IMR-90 (cell line): ENCODE results near the gene BACE1. TPM values are rescaled to one million over a fixed set of nuclear protein-coding genes. Genes with fewer than 3 reads are reported as not detected.

ENCODE experiments used
- ATAC-seq: fragments of 200-7000 bp; cut with Tn5 transposase; 2 replicates; pipeline ENCODE4 v1.9.1; 2020; ENCODE audit warnings: low read depth, mild to moderate bottlenecking, moderate library complexity
- BruUV-seq: library from RNA; stranded (reverse); fragments of 400-500 nt; replicated peaks from 2 replicates; lab custom pipeline; 2021; lab: Mats Ljungman, UMichigan
- CTCF ChIA-PET: fragments of 300-600 bp; formaldehyde crosslinking; extraction: SDS; loops from one replicate; lab custom pipeline; 2021; ENCODE audit warnings: antibody characterized with exemption; lab: Yijun Ruan, JAX
- POLR2A ChIA-PET: fragments of 300-600 bp; sonication (Branson Sonifier 250); formaldehyde crosslinking; loops from one replicate; lab custom pipeline; 2022; ENCODE audit warnings: antibody characterized with exemption; ENCODE audit not compliant: unreplicated experiment; lab: Charles Lee
- DNase-seq: peaks from one replicate; pipeline ENCODE4 v3.0.0; 2013
- H2AFZ ChIP-seq: replicated peaks from 2 replicates; pipeline ENCODE3; 2013; ENCODE audit warnings: low read length, mild to moderate bottlenecking; ENCODE audit not compliant: poor library complexity
- H2AK5ac ChIP-seq: 2 replicates; pipeline ENCODE4 v1.6.1; 2013; ENCODE audit warnings: low read depth, low read length, inconsistent platforms
- H2AK9ac ChIP-seq: replicated peaks from 2 replicates; pipeline ENCODE3; 2013; ENCODE audit warnings: mild to moderate bottlenecking, low read depth, low read length, moderate library complexity; ENCODE audit not compliant: poor library complexity
- H2BK120ac ChIP-seq: 2 replicates; pipeline ENCODE4 v1.6.1; 2013; ENCODE audit warnings: low read depth, low read length, inconsistent platforms
- H2BK15ac ChIP-seq: 3 replicates; pipeline ENCODE4 v1.6.1; 2013; ENCODE audit warnings: low read depth, low read length, inconsistent platforms
- H2BK20ac ChIP-seq: 2 replicates; pipeline ENCODE4 v1.6.1; 2013; ENCODE audit warnings: low read depth, mild to moderate bottlenecking, inconsistent platforms, low read length, moderate library complexity
- H2BK5ac ChIP-seq: 2 replicates; pipeline ENCODE4 v1.6.1; 2013; ENCODE audit warnings: mild to moderate bottlenecking, low read depth, low read length, inconsistent platforms; ENCODE audit not compliant: poor library complexity, severe bottlenecking
- H3K14ac ChIP-seq: replicated peaks from 2 replicates; pipeline ENCODE4 v1.6.1; 2013; ENCODE audit warnings: low read depth, low read length, inconsistent platforms
- H3K18ac ChIP-seq: 2 replicates; pipeline ENCODE4 v1.6.1; 2013; ENCODE audit warnings: low read depth, low read length, control low read depth
- H3K23ac ChIP-seq: 2 replicates; pipeline ENCODE4 v1.6.1; 2013; ENCODE audit warnings: low read depth, low read length, inconsistent platforms
- H3K27ac ChIP-seq: 2 replicates; pipeline ENCODE4 v1.5.1; 2013; ENCODE audit warnings: mild to moderate bottlenecking, control low read depth, low read length; ENCODE audit not compliant: insufficient read depth
- H3K27me3 ChIP-seq: 2 replicates; pipeline ENCODE4 v1.6.1; 2013; ENCODE audit warnings: low read length; ENCODE audit not compliant: control insufficient read depth, insufficient read depth
- H3K36me3 ChIP-seq: 2 replicates; pipeline ENCODE4 v1.6.1; 2013; ENCODE audit warnings: low read length, mixed read lengths; ENCODE audit not compliant: control insufficient read depth, insufficient read depth
- H3K4ac ChIP-seq: 2 replicates; pipeline ENCODE4 v1.6.1; 2013; ENCODE audit warnings: low read depth, low read length, inconsistent platforms
- H3K4me1 ChIP-seq: 2 replicates; pipeline ENCODE4 v1.6.1; 2013; ENCODE audit warnings: low read length, mixed read lengths; ENCODE audit not compliant: control insufficient read depth, insufficient read depth
- H3K4me2 ChIP-seq: 2 replicates; pipeline ENCODE4 v1.6.1; 2013; ENCODE audit warnings: low read depth, mild to moderate bottlenecking, control low read depth, low read length, moderate library complexity
- H3K4me3 ChIP-seq: 2 replicates; pipeline ENCODE4 v1.5.1; 2013; ENCODE audit warnings: low read depth, mild to moderate bottlenecking, control low read depth, low read length, moderate library complexity; ENCODE audit not compliant: insufficient read depth
- H3K56ac ChIP-seq: 2 replicates; pipeline ENCODE4 v1.6.1; 2013; ENCODE audit warnings: low read length, inconsistent platforms; ENCODE audit not compliant: insufficient read depth; ENCODE audit errors: extremely low read depth
- H3K79me1 ChIP-seq, 2 experiments: 2 replicates each; pipeline ENCODE4 v1.6.1; 2013; ENCODE audit warnings: low read length in 2 of 2, inconsistent platforms in 1 of 2, low read depth in 1 of 2
- H3K9ac ChIP-seq: 2 replicates; pipeline ENCODE4 v1.6.1; 2013; ENCODE audit warnings: low read depth, low read length, control low read depth
- H3K9me1 ChIP-seq: 2 replicates; pipeline ENCODE4 v1.6.1; 2013; ENCODE audit warnings: low read length, inconsistent platforms; ENCODE audit not compliant: insufficient read depth
- H3K9me3 ChIP-seq: 2 replicates; pipeline ENCODE4 v1.6.1; 2013; ENCODE audit warnings: low read length; ENCODE audit not compliant: control insufficient read depth, insufficient read depth
- H4K20me1 ChIP-seq: 2 replicates; pipeline ENCODE4 v1.6.1; 2013; ENCODE audit warnings: low read length, inconsistent platforms; ENCODE audit not compliant: insufficient read depth
- H4K5ac ChIP-seq: 2 replicates; pipeline ENCODE4 v1.6.1; 2013; ENCODE audit warnings: mild to moderate bottlenecking, low read depth, low read length, control low read depth
- H4K8ac ChIP-seq, 2 experiments: 2 replicates each; pipeline ENCODE4 v1.6.1; 2013; ENCODE audit warnings: low read depth in 2 of 2, low read length in 2 of 2, control low read depth in 1 of 2, inconsistent platforms in 1 of 2
- H4K91ac ChIP-seq: 2 replicates; pipeline ENCODE4 v1.6.1; 2013; ENCODE audit warnings: low read depth, low read length, inconsistent platforms; ENCODE audit not compliant: insufficient read depth
- BHLHE40 ChIP-seq: fragments of 150-350 bp; IDR thresholded peaks from 2 replicates; pipeline ENCODE4 v1.6.1; 2016; ENCODE audit warnings: mild to moderate bottlenecking, low read depth, low read length
- CHD1 ChIP-seq: IDR thresholded peaks from 2 replicates; pipeline ENCODE4 v1.6.1; 2012; ENCODE audit warnings: low read depth, low read length, improper control_type of control experiment
- CTCF ChIP-seq: conservative IDR thresholded peaks from 2 replicates; pipeline ENCODE4 v1.5.1; 2012; ENCODE audit warnings: mild to moderate bottlenecking, low read depth, low read length, improper control_type of control experiment
- FOS ChIP-seq: fragments of 150-350 bp; IDR thresholded peaks from 2 replicates; pipeline ENCODE4 v1.6.1; 2016; ENCODE audit warnings: low read depth, low read length
- MAFK ChIP-seq: IDR thresholded peaks from 2 replicates; pipeline ENCODE4 v1.6.1; 2012; ENCODE audit warnings: low read depth, low read length, improper control_type of control experiment
- MAZ ChIP-seq: IDR thresholded peaks from 2 replicates; pipeline ENCODE4 v1.6.1; 2012; ENCODE audit warnings: low read depth, mild to moderate bottlenecking, low read length, improper control_type of control experiment, moderate library complexity, borderline replicate concordance
- NFE2L2 ChIP-seq: fragments of 150-350 bp; IDR thresholded peaks from 2 replicates; pipeline ENCODE4 v1.6.1; 2016; ENCODE audit warnings: low read depth, mild to moderate bottlenecking, low read length
- POLR2A ChIP-seq: IDR thresholded peaks from 2 replicates; pipeline ENCODE4 v1.6.1; 2012; ENCODE audit warnings: mild to moderate bottlenecking, low read depth, low read length
- RCOR1 ChIP-seq: IDR thresholded peaks from 2 replicates; pipeline ENCODE4 v1.6.1; 2012; ENCODE audit warnings: mild to moderate bottlenecking, low read length, improper control_type of control experiment; ENCODE audit not compliant: insufficient replicate concordance
- RFX5 ChIP-seq: IDR thresholded peaks from 2 replicates; pipeline ENCODE4 v1.8.0; 2012; ENCODE audit warnings: low read depth, mild to moderate bottlenecking, low read length, moderate library complexity
- WGBS, 2 experiments: methylation state at CpG; one replicate each; pipeline versions ENCODE4 v1.1.5 to v1.1.7; 2013; ENCODE audit warnings: missing lambda C conversion rate in 2 of 2; ENCODE audit not compliant: insufficient read length in 1 of 2; ENCODE audit errors: extremely low coverage in 2 of 2; 5-methylcytosine and 5-hydroxymethylcytosine counted together
- dilution Hi-C: fragments of 300-500 bp; cut with HindIII; formaldehyde crosslinking; loops from one replicate; pipeline ENCODE4 v1.14.3; 2018; ENCODE audit warnings: low sequenced_read_pairs; ENCODE audit not compliant: unreplicated experiment
- in situ Hi-C: fragments of 300-500 bp; cut with MboI; formaldehyde crosslinking; loops from 3 replicates; pipeline ENCODE4 v1.14.3; 2019; ENCODE audit warnings: low sequenced_read_pairs, inconsistent platforms, mixed read lengths
- intact Hi-C: fragments of 100-400 bp; cut with micrococcal nuclease; formaldehyde crosslinking; loops from 2 replicates; pipeline ENCODE4 v1.10.0; 2022
- polyA plus RNA-seq, 3 experiments: library from polyadenylated mRNA; depleted of rRNA; stranded (reverse); fragments of >200 nt; gene quantifications; 2 replicates each; pipeline ENCODE4 v1.2.3, GENCODE V29; 2012; ENCODE audit warnings: low replicate concordance in 1 of 3
- total RNA-seq: library from RNA; depleted of rRNA; stranded (reverse); fragments of >200 nt; gene quantifications from 2 replicates; pipeline ENCODE4 v1.2.3, GENCODE V29; 2012
- TF ChIP-seq, protein P1 (sequence below): fragments of 150-350 bp; IDR thresholded peaks from 2 replicates; pipeline ENCODE4 v1.6.1; 2016; ENCODE audit warnings: low read depth, mild to moderate bottlenecking, low read length, moderate library complexity, borderline replicate concordance

The BACE1 gene
- total and polyA plus RNA-seq, 2 of the 4 experiments (the other 2 are of a cell fraction) = 27.6 to 50.6 TPM

DNA sequence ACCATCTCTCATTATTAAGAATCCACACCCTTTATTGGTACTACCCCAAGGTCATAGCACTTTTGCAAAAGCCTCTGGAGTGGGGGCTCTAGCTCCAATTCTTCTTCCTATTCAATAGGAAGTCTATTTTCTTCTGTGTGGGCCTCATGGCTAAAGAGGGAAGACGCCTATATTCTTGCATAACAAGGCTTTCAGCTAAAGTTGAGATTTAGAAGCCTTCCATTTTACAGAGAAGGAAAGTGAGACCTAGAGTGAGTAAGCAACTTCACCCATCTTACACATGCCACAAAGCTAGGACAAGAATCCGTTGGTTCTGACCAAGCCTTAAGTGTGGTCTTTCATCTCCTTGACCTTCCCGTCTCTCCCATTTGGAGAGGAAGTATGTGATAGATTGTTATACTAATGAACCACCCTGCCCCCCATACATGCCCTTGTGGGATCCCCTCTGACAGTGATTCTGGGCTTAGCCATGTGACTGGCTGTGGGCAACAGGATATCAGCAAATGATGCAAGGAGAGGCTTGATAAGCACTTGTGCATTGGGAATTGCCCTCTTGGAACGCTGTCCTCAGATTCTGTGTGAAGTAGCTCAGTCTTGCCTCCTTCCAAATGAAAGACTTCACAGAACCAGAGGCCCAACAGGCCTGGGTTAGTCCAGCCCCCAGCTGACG is 12.3 kb downstream of the BACE1 start:
- TF ChIP-seq FOS (no peak), NFE2L2 (no peak), RFX5 (no peak), RCOR1 (no peak), MAFK (no peak), POLR2A (no peak), BHLHE40 (no peak), MAZ (no peak), CHD1 (no peak), CTCF (no peak)
- TF ChIP-seq, protein P1, sequence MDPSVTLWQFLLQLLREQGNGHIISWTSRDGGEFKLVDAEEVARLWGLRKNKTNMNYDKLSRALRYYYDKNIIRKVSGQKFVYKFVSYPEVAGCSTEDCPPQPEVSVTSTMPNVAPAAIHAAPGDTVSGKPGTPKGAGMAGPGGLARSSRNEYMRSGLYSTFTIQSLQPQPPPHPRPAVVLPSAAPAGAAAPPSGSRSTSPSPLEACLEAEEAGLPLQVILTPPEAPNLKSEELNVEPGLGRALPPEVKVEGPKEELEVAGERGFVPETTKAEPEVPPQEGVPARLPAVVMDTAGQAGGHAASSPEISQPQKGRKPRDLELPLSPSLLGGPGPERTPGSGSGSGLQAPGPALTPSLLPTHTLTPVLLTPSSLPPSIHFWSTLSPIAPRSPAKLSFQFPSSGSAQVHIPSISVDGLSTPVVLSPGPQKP = no peak
- BruUV-seq = no TSS peak
- Histone ChIP-seq H3K14ac (no peak overlapping the region), H3K4ac (no peak overlapping the region), H4K91ac (no peak overlapping the region), H3K36me3 (peaks cover 5% of the 10 kb centered on the region), H3K56ac (no peak overlapping the region), H3K27me3 (no peaks in the 10 kb centered on the region), H2AK9ac (no peak overlapping the region), H2BK120ac (no peak overlapping the region), H2BK5ac (no peak overlapping the region), H3K9ac (no peak overlapping the region), H4K8ac (no peak overlapping the region), H4K5ac (no peak overlapping the region), H2AK5ac (no peak overlapping the region), H3K4me2 (no peak overlapping the region), H4K20me1 (peaks cover 12% of the 10 kb centered on the region; the same call in 1 of the 2 replicates), H2BK15ac (no peak overlapping the region), H3K4me1 (peaks cover 13% of the 10 kb centered on the region; the same call in 1 of the 2 replicates), H2AFZ (no peak overlapping the region), H3K18ac (no peak overlapping the region), H2BK20ac (no peak overlapping the region), H3K27ac (no peak overlapping the region), H3K79me1 (peaks cover 12 to 38% of the 10 kb centered on the region in 2 experiments), H3K23ac (no peak overlapping the region), H3K9me3 (no peaks in the 10 kb centered on the region), H3K4me3 (no peak overlapping the region), H3K9me1 (peaks cover 7% of the 10 kb centered on the region; the same call in 1 of the 2 replicates)
- dilution Hi-C loops = no loop called here
- in situ Hi-C loops = no loop called here
- DNase-seq (no peak), ATAC-seq (no peak)
- ChIA-PET CTCF (interaction anchor here (1.0 kb wide), 1 partner anchor 12 kb away, joined by 3 read pairs; no protein-coding TSS in a partner anchor), POLR2A (no interaction called here)
- intact Hi-C loops = no loop called here
- WGBS, 2 experiments = no CpG with 5 or more reads among the region's 5 CpGs
